GM21717 (cell line): ENCODE measurements around the gene SLITRK2.

ENCODE experiments used
- ATAC-seq: cut with Tn5 transposase; IDR thresholded peaks from one replicate; pipeline ENCODE4 v1.9.1; 2021; ENCODE audit warnings: mild to moderate bottlenecking, moderate library complexity; ENCODE audit not compliant: unreplicated experiment

SLITRK2 gene, protein sequence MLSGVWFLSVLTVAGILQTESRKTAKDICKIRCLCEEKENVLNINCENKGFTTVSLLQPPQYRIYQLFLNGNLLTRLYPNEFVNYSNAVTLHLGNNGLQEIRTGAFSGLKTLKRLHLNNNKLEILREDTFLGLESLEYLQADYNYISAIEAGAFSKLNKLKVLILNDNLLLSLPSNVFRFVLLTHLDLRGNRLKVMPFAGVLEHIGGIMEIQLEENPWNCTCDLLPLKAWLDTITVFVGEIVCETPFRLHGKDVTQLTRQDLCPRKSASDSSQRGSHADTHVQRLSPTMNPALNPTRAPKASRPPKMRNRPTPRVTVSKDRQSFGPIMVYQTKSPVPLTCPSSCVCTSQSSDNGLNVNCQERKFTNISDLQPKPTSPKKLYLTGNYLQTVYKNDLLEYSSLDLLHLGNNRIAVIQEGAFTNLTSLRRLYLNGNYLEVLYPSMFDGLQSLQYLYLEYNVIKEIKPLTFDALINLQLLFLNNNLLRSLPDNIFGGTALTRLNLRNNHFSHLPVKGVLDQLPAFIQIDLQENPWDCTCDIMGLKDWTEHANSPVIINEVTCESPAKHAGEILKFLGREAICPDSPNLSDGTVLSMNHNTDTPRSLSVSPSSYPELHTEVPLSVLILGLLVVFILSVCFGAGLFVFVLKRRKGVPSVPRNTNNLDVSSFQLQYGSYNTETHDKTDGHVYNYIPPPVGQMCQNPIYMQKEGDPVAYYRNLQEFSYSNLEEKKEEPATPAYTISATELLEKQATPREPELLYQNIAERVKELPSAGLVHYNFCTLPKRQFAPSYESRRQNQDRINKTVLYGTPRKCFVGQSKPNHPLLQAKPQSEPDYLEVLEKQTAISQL

DNA sequence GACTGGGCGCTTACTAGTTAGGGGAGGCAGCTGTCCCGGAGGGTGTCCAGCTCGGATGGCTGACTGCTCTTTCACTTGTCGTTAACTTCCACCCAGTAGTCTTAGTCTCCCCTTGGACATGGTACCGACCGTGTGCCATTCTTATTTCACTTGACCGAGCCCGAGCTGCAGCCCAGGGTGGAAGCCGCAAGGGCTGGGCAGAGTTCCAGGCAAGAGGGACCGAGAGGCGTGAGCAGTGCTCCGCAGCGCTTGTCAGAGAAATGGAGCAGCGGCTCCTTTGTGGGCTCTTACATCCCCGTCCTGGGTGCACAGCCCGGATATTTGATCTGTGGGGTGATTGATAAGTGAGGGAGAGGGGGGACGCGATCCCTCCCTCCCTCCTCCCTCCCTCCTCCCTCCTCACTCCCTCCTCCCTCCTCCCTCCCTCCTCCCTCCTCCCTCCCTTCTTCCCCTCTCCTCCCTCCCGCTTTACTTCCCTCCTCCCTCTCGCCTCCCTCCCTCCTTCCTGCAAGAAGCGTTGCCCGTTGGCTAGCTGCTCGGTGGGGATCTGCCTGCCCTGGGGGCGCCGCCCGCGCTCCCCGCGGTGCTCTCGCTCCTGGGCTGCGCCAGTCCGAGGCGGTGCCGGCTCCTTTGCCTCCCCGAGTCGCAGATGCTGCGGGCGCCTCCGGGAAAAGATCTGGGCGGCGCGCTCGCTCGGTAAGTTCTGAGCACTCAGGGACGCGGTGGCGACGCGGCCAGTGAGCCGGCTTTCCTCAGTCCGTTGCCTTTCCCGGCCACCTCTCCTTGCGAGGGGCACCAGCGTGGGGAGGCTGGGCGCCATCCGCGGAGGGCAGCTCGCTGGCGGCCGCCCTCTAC, at the start of gene SLITRK2:
SLITRK2 (plus strand) TSS at position 499 of the 855 bp plus-strand sequence. CDS start 4,597 bp downstream, outside the sequence.
- no peak for ATAC-seq

DNA sequence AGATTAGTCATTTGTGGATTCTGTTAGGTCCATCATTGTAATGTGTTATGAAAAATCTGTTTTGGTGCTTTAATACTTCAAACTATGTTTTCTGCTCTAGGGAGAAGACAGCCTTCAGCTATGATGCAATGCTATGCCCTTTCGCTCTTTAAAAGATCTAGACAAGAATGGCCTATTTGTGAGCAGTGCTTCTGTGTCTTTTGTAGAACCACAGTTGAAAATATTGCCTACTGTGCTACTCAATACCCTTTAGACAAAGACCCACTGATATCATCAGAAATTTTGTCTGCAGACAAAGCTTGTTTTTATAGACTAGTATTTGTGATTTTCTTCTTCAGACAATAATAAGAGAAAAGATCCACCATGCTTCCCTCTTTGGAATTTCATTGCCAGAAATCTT, 44.6 kb upstream of the SLITRK2 start:
- no peak for ATAC-seq

DNA sequence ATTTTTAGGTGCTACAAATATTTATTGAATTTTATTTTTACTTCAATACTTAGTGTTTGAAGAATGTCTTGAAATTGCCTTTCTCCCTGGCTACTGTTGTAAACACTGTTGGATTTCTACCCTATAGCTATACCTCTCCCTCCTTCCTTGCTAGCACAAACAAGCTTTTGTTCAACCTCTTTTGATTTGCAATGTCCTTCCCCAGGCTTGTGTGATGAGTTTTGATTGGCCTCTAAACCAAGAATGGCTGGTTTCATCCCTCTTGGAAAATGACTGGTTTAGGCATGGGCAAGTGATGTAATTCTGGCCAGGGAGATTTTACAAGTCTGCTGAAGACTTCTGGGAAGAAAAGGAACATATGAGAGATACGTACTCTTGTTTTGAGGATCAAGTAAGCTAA, 25.3 kb upstream of the SLITRK2 start:
- no peak for ATAC-seq

DNA sequence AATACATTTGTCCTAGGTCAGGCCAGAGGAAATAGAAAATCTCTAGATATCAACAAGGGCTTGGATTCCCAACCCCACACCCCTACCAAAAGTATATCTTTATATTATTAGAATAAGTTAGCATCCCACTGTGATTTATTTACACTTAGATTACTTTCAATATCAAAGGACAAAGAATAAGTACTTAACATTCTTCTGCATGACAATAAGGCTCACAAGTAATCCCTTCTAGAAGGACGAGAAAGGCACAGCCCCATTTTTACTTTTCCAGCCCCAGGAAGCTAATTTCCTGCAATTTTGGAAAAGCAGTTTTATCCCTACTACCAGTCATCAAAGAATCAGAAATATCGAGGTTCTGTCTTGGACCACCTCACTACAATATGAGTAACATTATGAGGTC, 14.1 kb upstream of the SLITRK2 start:
- ATAC-seq: no peak

DNA sequence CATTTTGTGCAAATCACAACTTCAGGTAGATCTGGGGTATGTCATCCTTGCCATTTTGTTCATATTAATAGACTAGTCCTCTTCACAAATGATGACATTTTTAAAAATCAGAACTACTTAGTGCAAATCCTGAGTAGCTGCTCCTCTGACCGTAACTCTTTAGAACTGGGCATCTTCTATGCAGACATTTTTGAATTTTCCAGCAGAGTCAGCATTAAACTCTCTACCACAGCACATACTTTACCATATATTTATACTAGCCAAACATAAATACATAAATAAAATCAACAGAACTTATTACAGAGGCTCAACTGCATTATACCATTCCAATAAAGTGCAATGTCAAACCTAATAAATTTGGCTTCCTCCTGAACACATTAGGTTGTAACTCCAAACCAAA, 4.5 kb upstream of the SLITRK2 start:
- no peak for ATAC-seq

DNA sequence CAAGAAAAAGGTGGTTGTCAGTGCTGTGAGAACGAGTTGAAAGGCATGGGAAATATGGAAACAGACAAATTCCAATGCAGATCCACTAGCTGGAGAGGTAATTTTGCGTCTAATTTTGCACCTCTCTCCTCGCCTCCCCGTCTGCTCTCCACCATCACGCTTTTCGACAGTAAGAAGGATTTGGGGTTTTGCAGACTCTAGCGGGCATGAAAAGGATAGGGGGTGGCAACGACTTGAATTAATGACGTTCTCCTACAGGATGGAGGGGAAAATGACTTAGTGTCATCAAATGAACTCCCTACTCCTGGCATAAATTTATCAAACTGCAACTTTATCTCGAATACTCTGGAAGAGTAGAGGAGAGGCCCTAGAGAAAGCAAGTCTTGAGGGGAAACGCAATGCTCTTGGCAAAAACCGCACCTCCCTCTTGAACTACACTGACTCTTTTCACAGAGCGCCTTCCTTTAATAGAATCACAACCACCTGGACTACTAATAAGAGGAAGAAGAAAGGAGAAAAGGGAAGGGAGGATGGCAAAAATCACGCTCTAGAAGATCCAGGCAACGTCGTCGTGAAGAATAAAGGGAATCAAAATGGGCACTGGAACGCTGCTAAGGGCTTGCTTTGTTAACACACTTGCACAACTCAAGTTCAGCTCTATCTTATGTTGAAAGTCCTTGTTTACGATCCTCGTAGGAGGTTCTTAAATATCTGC, 871 bp upstream of the SLITRK2 start:
- no peak for ATAC-seq

DNA sequence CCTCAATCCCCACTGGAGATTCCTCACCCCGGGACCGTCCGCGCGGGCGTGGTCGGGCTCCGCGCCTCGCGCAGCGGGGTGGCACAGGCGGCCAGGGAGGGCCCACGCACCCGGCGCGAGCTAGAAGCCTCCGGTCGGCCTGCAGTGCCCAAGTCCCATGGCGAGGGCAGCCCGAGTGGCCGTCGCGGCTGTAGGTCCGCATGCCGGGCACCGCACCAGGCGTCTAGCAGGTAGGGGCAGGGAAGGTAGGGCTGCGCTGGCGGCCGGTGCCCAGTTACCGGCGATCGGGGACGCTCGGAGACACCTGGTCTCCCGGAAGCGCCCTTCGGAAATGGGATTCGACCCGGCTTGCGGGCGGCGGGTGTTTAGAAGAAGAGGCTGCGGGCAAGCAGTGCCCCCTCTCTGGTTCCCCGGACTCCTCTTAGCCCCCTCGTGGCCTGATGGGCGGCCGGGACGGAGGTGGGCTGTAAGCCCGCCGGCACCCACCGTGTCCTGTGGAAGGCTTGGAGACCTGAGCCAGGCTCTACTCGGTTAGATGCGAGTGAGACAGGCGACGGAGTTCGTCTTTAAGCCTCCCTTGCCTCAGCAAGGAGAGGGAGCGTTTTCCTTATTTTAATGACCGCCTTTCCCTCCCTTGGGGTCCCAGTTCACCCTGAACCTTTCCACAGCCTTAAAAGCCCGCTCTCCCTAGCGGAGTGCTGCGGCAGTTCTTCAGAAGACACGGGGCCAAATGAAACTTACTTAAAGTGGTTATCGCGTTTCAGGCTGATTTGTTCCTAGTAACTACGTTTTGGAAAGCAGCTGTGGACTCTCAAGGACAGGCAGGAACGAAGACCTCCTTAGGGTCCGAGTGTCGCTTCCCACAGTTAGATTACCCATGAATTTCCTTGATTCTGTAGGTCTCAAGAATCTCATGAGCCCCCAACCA, 821 bp downstream of the SLITRK2 start:
- ATAC-seq: no peak

DNA sequence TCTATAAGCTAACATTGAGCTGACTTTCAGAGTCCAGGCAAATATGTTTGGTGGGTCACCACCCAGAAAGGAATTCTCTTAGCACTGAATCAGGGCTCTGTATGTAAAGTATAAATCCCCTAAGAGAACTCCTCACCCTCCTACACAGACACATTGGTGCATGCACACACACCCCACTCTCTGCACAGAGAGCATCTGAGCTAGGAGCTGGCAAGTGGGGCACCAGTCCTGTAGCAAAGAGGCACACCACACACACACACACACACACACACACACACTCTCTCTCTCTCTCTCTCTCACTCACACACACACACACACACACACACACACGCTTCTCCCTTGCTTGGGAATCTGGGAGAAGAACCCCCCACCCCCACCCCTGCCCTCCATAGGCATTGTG, 3.2 kb downstream of the SLITRK2 start:
- no peak for ATAC-seq

DNA sequence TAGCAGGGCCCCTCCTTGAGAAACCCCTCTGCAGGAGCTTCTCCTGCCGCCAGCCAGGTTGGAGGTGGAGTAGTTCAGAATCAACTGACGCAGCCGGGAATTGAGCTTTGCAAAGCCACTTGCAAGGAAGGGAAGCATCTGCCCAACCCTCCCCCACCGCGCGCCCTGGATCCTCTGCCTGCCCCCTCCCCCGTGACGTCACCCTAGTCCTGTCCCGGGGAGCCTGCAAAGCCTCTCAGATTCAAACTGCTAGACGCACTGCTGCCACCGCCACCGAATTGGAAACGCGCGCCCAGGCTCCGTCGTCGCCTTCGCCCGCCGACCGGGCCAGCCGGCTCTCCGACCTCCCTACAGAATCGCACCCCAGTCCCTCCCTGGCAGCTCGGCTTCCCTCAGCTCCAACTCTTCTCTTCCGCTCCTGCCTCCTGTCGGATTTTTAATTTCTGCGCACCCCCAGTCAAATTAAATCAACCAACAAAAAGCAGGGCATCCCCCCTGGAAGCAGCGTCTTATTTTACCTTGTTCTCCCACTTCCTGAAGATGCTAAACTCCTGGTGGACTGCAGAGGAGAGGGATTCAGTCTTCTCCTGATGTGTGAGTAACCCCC, 3.8 kb downstream of the SLITRK2 start:
- ATAC-seq: no peak

DNA sequence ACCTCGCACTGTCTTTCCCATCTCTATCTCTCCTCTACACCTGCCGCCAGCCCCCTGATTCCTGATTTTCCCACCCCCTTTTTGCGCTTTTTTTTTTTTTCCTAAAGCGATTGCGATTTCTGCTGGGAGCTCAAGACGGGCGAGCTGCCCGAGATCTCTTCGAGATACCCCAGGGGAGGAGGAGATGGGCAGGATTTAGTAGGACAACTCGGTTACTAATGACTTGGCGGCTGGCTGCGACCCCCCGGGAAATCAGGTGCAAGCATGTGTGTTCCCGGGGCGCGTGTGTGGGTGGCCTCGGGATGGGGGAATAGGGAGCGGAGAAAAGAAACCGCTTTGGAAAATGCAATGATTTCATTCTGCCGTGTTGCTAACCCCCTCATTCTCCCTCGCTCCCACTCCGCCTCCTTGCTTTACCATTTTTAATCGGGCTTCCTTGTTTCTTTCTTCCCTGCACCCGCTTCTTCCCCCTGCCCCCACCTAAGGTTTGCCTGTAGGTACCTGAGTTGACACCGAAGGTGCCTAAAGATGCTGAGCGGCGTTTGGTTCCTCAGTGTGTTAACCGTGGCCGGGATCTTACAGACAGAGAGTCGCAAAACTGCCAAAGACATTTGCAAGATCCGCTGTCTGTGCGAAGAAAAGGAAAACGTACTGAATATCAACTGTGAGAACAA, 4.4 kb downstream of the SLITRK2 start:
- no peak for ATAC-seq

DNA sequence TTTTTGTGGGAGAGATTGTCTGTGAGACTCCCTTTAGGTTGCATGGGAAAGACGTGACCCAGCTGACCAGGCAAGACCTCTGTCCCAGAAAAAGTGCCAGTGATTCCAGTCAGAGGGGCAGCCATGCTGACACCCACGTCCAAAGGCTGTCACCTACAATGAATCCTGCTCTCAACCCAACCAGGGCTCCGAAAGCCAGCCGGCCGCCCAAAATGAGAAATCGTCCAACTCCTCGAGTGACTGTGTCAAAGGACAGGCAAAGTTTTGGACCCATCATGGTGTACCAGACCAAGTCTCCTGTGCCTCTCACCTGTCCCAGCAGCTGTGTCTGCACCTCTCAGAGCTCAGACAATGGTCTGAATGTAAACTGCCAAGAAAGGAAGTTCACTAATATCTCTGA, 5.5 kb downstream of the SLITRK2 start:
- no peak for ATAC-seq

DNA sequence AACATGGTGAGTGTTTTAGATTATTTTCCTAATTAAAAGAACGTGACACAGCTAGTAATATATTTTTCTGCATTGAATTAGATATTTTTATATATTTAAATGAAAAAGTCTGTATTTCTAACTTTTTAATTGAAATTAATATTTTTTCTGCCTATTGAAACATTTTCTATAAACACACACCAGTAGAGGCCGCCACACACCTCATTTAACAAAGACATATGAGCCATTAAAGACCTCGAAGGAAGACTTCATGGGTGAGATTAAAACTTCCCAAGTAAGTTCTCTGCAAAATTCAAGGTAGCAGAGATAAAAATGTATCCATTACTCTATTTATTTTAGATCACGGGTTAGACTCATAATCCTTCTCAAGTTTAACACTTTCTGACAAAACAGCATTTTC, 8.3 kb downstream of the SLITRK2 start:
- no peak for ATAC-seq

DNA sequence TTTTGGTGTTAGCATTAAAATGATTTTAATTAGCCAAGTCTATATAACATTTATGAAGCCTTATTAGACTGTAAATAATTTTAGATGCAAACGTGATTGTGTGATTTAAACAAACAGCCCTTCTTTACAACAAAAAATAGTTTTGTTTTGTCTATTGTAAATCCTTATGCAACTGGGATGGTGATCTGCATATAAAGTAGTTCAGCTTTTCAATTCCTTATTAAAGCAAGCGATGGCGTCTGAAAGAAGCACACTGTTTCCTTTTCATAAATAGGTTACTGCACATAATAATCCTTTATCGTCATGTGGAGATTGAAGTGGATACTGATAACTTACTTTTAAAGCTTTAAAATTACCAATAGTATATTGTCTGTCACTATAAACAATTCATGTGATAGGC, 8.8 kb downstream of the SLITRK2 start:
- no peak for ATAC-seq

DNA sequence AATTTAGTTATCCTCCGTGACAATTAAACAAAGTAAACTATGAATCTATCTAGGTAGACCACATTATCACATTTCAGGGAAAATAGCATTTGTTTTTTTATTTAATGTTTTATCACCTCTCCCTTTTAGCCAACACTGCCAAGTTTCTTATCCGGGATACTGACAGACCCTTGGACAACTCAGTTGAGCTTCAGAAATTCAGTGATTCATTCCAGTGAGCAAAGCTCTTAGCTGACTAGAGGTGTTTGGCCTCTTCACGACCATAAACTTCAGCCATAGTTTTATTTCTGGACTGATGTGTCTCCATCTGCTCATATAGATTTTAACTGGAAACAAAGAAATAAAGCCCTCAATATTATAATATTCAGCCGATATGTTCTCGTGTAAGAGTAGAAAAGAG, 15.2 kb downstream of the SLITRK2 start:
- ATAC-seq: no peak

DNA sequence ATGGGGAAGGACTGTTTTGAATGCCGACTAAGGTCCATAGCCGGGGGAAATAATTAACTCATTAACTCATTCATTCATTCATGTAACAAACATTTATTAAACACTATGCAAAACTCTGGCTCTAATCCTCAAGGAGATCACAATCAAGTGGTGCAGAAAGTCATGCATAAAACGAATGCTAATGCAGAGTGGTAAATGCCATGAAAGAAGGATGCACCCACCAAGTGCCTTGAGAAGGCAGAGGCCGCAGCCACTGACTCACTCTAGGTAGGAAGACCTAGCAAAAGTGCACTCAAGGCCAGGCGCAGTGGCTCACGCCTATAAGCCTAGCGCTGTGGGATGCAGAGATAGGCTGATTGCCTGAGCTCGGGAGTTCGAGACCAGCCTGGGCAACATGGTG, 22.9 kb downstream of the SLITRK2 start:
- no peak for ATAC-seq

DNA sequence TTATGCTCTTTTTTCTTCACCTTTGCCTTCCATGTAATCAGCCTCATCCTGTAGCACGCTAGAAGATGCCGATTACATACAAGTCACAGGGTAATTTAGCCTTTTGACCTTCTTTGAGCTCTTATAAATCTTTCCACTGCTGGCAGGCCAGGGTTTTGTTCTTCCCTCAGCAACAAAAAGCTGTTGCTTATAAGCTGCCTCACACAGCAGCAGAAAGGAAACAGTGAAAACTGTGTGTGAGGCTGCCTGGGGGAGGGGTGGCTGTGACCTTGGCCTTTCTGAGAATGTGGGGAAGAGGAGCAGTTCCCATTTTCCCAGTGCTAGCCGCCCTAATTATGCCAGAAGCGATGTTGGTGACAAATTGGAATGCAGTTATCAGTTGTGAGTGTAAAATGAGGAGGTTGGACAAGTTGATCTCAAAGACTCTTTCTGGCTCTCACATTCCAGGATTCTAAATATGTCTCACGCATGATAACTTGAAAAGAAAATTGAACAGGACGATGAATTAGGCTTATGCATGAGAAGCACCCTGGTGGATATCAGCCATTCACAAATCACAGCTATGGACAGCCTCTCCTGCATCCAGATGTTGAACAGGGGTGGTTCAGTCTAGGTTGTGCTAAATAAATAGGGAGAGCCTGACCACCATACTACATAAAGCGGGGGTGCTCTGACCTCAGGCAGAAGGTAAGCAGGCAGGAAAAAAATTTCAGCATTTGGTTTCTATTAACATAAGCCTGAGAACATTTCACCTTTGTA, 25.7 kb downstream of the SLITRK2 start:
- no peak for ATAC-seq

DNA sequence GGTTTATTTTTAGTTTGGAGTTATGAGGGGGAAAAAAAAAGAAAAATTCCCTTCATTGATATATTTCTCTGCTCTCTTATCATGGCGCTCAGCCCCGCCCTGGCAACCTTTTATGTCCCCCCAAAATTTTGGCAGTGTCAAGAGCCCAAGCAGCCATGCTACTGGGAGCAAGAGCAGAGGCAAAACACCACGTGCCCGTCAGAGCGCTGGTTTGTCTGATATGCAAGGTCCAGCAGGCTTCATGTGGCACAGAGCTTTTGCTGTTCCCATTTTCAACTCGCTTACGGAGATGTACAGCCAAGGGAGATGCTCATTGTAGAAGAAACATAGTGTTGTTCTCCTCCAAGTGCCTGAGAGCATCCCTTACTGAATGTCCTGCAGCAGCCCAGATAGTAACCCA, 27.3 kb downstream of the SLITRK2 start:
- no peak for ATAC-seq

DNA sequence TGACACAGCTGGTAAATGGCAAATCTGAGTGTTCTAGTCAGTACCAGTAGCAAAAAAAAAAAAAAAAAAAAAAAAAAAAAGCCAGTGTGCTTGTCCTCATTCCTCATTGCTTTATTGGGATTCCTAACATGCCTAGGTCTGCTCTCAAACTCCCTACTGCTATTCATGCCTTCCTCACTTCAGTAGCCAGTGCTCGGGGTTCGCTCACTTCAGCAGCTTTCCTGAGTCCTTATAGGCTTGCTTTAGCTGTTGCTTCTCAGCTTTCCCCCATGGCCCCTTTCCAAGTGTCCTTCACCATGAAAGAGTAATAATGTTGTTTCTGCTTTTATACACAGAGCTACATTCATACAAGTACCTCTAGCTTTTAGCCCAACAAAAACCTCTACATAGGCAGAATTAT, 30.8 kb downstream of the SLITRK2 start:
- ATAC-seq: no peak
